ENCODE measurements around the gene PTAFR.

- TF ChIP-seq POLR2A (IDR thresholded peaks at IDR 0.05) (no peak), CTCF (IDR thresholded peaks at IDR 0.05) (no peak)
These were observed 470 bp downstream of the PTAFR start for GRCh38 chr1:28175955-28176485.
